Uterus (tissue), 4 donors: Measurements from ENCODE around the gene SLCO2B1. TPM values are rescaled to one million over a fixed set of nuclear protein-coding genes. Genes with fewer than 3 reads are reported as not detected.

Experiments
- DNase-seq, 2 donors: peaks; one replicate each; pipeline ENCODE4 v3.0.0-alpha.2; 2019 to 2020
- H3K27ac ChIP-seq, 2 donors: fragments of 200-600 bp; sonication (generic); 1 replicate in 1 of 2; 2 replicates in 1 of 2; pipeline ENCODE4 v1.5.1; 2016 to 2018
- H3K27me3 ChIP-seq, 2 donors: fragments of 200-600 bp; sonication (generic); one replicate each; pipeline ENCODE4 v1.5.1; 2018 to 2019; ENCODE audit warnings: control low read depth in 1 of 2
- H3K36me3 ChIP-seq, 2 donors: fragments of 200-600 bp; sonication (generic); one replicate each; pipeline ENCODE4 v1.5.1; 2019; ENCODE audit warnings: control low read depth in 1 of 2
- H3K4me1 ChIP-seq, 2 donors: fragments of 200-600 bp; sonication (generic); one replicate each; pipeline ENCODE4 v1.5.1; 2018 to 2019; ENCODE audit warnings: control low read depth in 1 of 2
- H3K4me3 ChIP-seq, 2 donors: fragments of 200-600 bp; sonication (generic); 1 replicate in 1 of 2; 2 replicates in 1 of 2; pipeline ENCODE4 v1.5.1; 2018 to 2019; ENCODE audit warnings: mild to moderate bottlenecking in 1 of 2
- H3K9me3 ChIP-seq, 2 donors: fragments of 200-600 bp; sonication (generic); one replicate each; pipeline ENCODE4 v1.5.1; 2019; ENCODE audit warnings: control low read depth in 1 of 2
- CTCF ChIP-seq, 4 experiments: fragments of 200-600 bp in 2 of 4; fragments of 450-650 bp in 2 of 4; sonication (generic) in 2 of 4; IDR thresholded peaks; one replicate each; pipeline ENCODE4 v1.5.1; 2016 to 2019; ENCODE audit warnings: antibody characterized with exemption in 4 of 4, mild to moderate bottlenecking in 2 of 4, moderate library complexity in 1 of 4
- POLR2A ChIP-seq, 2 donors: fragments of 450-650 bp; IDR thresholded peaks; one replicate each; pipeline ENCODE4 v1.6.1; 2016; ENCODE audit warnings: antibody characterized with exemption in 2 of 2, mild to moderate bottlenecking in 1 of 2, moderate library complexity in 1 of 2
- intact Hi-C: fragments of 100-400 bp; cut with DNase I; formaldehyde crosslinking; loops from one replicate; pipeline ENCODE4 v1.15.1; 2023; ENCODE audit warnings: low total_unique reads
- total RNA-seq, 4 donors: library from RNA; depleted of rRNA in 3 of 4; stranded (reverse); fragments of >200 nt in 3 of 4; gene quantifications; one replicate each; pipeline versions ENCODE4 v1.1.0 to v1.2.4, GENCODE V29; 2014 to 2023
- donor health status: DM: yes; HTN: yes; CAD: no.

Gene SLCO2B1
- total RNA-seq, 4 donors from 2014 or later: 11.8 to 58.1 (median 31.8) TPM

DNA sequence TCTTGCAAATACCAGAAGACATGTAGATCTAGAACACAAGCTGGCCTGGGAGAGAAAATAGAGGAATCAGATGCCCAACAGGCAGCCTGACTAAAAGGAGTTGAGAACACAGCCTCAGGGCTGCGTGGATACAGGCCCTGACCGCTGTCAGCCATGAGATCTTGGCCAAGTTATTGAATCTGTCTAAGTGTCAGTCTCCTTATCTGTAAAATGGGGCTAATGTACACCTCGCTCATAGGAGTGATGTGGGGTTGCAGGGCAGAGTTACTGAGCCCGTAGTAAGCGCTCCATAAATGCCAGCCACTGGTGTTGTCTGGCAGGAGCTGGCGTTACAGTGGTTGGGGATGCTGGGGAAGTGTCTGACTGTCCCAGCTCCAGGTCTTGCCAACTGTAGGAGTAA lies 51.3 kb downstream of the SLCO2B1 start:
- no peak overlapping the region for H3K4me3 ChIP-seq
- TF ChIP-seq POLR2A (IDR thresholded peaks at IDR 0.05) (no peak), CTCF (IDR thresholded peaks at IDR 0.05) (no peak)
- intact Hi-C loops: no loop called here
- no peak overlapping the region for H3K27ac ChIP-seq
- H3K4me1 ChIP-seq: no peaks in the 10 kb centered on the region
- no peaks in the 10 kb centered on the region for H3K9me3 ChIP-seq
- H3K36me3 ChIP-seq: no peaks in the 10 kb centered on the region
- no peaks in the 10 kb centered on the region for H3K27me3 ChIP-seq
- no peak for DNase-seq

DNA sequence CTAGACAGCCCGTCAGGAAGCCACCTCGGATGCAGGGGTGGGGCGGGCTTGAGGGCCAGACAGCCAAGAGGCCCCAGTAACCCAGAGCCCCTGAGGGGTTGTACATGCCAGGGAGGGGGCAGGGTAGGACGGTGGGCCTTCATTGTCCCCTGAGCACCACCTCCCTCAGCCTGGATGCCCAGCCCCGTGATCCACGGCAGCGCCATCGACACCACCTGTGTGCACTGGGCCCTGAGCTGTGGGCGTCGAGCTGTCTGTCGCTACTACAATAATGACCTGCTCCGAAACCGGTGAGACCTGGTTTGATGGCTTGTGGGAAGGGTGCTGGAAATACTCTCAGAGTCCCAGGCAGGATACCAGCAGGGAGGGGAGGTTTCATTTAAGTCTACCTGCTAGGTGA lies 52.2 kb downstream of the SLCO2B1 start:
- H3K9me3 ChIP-seq: no peaks in the 10 kb centered on the region
- DNase-seq: no peak
- H3K4me3 ChIP-seq: no peak overlapping the region
- no peaks in the 10 kb centered on the region for H3K4me1 ChIP-seq
- no peaks in the 10 kb centered on the region for H3K27me3 ChIP-seq
- no peaks in the 10 kb centered on the region for H3K36me3 ChIP-seq
- TF ChIP-seq POLR2A (IDR thresholded peaks at IDR 0.05) (no peak), CTCF (IDR thresholded peaks at IDR 0.05) (no peak)
- intact Hi-C loops: no loop called here
- H3K27ac ChIP-seq: no peak overlapping the region

- no peak for DNase-seq
- Histone ChIP-seq H3K4me1 (no peaks in the 10 kb centered on the region), H3K9me3 (no peaks in the 10 kb centered on the region), H3K36me3 (no peaks in the 10 kb centered on the region), H3K27me3 (no peaks in the 10 kb centered on the region), H3K27ac (no peak overlapping the region), H3K4me3 (no peak overlapping the region)
- intact Hi-C loops: no loop called here
- no peak for TF ChIP-seq POLR2A (IDR thresholded peaks at IDR 0.05)
- TF ChIP-seq CTCF (IDR thresholded peaks at IDR 0.05): no peak
Measured at GRCh38 chr11:75203641-75204011, 52.7 kb downstream of the SLCO2B1 start.

- Histone ChIP-seq H3K36me3 (no peaks in the 10 kb centered on the region), H3K27ac (no peak overlapping the region), H3K27me3 (no peaks in the 10 kb centered on the region), H3K4me1 (no peaks in the 10 kb centered on the region), H3K9me3 (no peaks in the 10 kb centered on the region), H3K4me3 (no peak overlapping the region)
- DNase-seq: no peak
- intact Hi-C loops: no loop called here
- TF ChIP-seq CTCF (IDR thresholded peaks at IDR 0.05) (no peak), POLR2A (IDR thresholded peaks at IDR 0.05) (no peak)
Measured at GRCh38 chr11:75204012-75204674, 53.2 kb downstream of the SLCO2B1 start.

- no peaks in the 10 kb centered on the region for H3K27me3 ChIP-seq
- H3K9me3 ChIP-seq: no peaks in the 10 kb centered on the region
- TF ChIP-seq CTCF (IDR thresholded peaks at IDR 0.05) (peak; percentile 51 to 86 (median 76)), POLR2A (IDR thresholded peaks at IDR 0.05) (no peak)
- H3K4me1 ChIP-seq: no peaks in the 10 kb centered on the region
- peak; percentile 71 to 72 for DNase-seq
- H3K4me3 ChIP-seq: no peak overlapping the region
- no peaks in the 10 kb centered on the region for H3K36me3 ChIP-seq
- intact Hi-C loops: no loop called here
- H3K27ac ChIP-seq: no peak overlapping the region
Measured at GRCh38 chr11:75204685-75205563, 54.0 kb downstream of the SLCO2B1 start.
